Activated T-cell treated with anti-CD3 and anti-CD28 coated beads for 48 hours (primary cell): ENCODE results near the gene TMIGD3.

Experiments
- DNase-seq: peaks from one replicate; pipeline ENCODE4 v3.0.0-alpha.2; 2020; ENCODE audit warnings: low read depth

The TMIGD3 gene

DNA sequence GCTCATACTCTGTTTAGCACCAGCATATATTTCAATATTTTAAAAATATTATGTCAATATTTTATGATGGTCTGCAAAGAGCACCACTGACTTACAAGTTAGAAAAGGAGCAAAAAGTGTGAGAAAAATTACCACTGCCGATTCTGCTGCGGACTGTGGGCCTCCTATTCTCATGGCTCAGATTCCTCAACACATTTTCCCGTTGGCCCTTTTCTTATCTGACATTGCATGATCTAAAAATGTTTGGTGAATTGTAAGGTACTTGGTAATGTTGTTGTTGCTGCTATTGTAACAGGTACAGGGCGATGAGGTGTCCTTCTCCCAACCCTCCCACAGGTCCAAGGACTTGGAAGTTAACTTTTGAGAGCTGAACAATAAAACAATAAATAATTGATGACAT, 28.9 kb downstream of the TMIGD3 start:
- DNase-seq: no peak

DNA sequence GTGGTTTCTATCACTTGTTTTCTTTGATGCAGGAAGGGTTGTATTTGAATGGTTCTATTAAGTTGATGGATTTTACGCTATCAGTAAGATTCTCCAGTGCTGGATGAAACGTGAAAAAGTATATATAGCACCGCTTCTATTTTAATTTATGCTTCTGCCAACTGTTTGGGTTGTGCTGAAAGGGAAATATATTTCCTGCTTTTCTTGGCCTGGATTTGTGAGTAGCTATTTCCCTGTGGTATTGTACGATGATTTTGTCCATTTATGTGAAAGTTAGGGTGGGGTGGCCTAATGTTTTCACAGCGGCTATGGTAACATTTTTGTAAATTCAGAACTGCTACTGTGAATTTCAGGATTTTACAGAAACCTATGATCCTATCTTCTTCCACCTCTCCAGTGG, 29.3 kb downstream of the TMIGD3 start:
- DNase-seq: no peak

DNA sequence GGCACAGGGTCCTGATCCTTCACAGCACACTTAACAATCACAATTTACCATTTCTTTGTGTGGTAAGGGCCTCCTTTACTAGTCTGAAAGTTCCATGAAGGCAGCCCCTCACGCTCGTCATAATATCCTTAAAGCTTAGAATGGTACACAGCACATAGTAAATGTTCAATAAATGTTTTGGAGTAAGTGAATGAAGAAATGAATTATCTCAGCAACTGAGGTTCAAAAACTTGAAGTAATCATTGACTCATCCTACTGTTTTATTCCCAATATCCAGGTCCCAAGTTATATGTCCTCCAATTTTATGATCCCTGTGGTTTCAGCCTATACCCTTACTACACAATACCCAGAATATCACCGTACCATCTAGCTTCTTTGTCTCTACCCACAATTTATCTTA, 31.9 kb downstream of the TMIGD3 start:
- DNase-seq: no peak

DNA sequence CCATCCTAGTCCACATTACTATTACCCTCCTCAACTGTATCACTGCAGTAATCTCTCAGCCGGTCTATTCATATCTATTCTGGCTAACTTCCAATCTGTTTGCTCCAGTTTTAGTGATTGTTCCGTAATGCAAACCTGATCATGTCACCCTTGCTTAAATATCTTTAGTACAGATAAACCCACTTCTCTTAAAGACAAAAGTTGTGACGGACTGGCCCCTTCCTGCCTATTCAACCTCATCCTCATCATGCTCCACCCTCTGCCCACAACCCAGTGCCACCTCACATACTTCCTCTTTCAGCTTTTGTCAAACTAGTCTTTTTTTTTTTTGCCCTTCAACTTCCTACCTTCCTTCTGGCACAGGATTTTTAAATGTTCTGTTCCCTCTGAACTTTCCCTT, 32.4 kb downstream of the TMIGD3 start:
- DNase-seq: peak; percentile 41

DNA sequence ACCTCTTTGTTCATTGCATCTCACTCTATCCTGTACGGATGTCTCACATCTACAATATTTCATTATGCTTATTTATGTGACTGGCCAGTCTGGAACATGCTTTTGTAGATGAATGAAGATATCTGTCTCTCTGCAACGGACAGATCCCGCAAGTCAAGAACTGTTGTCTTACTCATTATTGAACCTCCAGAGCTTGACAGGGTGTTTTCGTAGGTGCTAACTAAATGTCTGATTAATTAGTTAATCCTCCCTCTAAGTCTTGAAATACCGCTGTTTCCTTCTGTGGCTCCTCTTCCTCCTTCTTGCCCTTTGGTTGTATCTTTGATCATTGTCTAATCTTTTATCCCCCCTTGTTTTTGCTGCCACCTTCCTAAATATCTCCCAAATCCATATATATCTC, 32.8 kb downstream of the TMIGD3 start:
- no peak for DNase-seq

DNA sequence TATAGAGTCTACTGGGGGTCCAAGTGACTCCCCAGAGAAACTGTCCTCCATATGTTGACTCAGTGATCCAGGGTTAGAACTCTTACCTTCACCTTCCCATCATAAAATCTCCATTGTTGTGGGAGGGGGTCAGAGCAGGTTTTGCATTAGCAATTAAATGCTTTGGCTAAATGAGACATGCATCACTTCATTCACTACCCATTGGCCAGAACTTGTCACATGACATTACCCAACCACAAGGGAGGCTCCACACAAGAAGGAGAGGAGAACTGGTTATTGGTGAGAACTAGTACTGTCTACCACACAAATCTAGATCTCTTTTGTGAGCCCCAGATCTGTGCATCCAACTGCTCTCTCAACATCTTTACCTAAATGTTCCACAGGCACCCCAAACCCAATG, 33.9 kb downstream of the TMIGD3 start:
- DNase-seq: no peak

DNA sequence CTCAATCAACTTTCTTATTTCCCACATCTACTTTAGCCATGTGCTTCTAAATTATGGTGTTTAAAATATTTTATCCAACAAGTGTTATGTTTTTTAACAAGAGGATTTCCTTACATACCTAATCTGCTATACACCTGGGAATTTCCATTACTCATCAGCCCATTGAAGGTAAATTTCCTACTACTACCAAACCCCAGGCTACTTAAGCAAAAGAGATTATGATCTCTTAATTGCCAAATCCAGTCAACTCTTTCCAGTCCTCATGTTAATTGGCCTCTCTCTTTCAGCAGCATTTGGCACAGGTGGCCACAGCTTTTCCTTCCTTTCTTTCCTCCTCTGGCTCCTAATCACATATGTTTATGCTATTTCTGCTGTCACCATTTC, 34.7 kb downstream of the TMIGD3 start:
- DNase-seq: no peak

DNA sequence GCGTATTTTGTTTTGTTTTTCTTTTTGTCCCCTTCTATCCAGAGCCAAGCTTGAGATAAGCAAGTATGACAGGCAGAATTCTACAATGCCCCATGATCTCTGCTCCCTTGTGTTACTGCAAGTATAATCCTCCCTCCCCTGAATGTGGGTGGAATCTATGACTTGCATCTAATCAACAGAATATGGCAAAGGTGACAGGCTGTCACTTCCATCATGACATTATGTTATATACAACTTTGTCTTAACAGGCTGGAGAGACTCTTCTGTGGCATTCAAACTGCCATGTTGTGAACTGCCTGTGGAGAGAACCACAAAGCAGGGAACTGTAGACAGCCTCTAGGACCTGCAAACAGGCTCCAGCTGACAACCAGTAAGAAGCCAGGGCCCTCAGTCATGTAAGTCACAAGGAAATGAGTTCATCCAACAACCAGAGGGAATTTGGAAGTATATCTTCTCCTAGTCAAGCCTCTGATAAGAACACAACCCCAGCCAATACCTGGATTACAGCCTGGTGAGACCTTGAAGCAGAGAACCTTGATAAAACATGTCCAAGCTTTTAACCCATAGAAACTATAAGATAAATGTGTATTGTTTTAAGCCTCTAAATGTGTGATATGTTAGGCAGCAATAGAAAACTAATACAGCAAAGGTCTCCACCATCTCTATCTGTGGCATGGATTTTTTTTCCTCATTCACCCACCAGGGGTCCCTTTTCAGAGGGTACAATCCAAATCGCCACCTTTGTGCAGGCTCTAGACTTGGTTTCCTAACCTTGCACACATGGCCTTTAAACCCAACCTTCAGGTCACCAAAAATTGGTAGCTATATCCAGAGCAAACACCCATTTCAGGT, 35.3 kb downstream of the TMIGD3 start:
- DNase-seq: no peak

DNA sequence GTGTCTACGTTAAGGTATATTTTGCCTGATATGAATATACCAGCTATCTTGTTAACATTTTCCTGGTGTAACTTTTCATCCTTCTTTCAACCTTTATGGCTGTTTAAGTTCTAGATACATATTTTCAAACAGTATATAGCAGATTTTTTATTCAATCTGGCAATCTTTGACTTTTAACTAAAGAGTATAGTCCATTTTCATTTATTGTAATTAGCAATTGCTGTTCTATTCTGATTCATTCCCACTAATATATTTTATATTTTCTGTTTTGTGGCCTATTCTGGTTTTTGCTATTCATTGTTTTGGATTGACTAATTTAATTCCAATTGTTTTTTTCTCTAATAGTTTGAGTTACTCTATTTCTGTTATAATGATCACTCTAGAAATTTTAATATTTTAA, 37.0 kb downstream of the TMIGD3 start:
- DNase-seq: no peak

DNA sequence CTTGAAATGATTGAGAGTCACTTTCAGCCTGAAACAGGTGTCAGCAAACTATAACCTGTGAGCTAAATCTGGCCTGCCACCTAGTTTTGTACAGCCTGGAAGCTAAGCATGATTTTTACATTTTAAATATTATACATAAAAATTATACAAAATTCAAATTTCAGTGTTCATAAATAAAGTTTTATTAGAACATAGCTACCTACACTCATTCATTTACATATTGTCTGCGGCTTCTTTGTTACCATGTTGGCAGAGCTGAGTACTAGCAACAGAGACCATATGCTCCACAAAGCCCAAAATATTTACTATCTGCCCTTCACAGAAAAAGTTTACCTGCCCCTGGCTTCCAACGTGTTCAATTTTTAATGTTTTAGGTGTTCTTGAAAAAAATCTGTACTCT, 37.7 kb downstream of the TMIGD3 start:
- DNase-seq: no peak

DNA sequence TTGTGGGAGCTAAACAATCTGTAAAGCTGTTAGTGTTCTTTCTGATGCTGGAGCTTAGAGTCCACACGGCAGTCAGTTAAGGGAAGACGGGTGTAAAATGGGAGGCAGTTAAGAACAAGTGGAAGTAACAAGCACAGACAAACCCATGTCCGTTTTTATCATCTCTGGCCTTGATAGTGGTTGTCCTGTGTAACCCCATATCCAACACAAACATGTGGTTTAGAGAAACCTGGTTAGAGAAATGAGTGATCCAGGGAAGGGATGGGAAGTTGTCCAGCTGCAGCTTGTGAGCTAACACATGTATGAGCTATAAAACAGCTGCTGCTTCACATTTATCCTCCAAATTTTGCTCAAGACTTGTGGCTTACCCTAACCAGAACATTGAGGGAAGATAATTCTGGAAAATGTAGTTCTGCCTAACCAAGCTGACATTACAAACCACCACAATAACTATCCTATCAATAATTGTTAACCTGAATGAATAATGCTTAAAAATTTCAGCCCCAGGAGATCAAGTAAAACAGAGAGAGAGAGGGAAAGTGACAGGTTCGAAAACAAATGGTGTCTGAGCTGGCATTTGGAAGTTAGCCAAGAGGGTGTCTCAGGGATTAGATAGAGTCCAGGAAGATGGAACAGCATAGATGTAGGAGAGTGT, 40.3 kb downstream of the TMIGD3 start:
- no peak for DNase-seq

DNA sequence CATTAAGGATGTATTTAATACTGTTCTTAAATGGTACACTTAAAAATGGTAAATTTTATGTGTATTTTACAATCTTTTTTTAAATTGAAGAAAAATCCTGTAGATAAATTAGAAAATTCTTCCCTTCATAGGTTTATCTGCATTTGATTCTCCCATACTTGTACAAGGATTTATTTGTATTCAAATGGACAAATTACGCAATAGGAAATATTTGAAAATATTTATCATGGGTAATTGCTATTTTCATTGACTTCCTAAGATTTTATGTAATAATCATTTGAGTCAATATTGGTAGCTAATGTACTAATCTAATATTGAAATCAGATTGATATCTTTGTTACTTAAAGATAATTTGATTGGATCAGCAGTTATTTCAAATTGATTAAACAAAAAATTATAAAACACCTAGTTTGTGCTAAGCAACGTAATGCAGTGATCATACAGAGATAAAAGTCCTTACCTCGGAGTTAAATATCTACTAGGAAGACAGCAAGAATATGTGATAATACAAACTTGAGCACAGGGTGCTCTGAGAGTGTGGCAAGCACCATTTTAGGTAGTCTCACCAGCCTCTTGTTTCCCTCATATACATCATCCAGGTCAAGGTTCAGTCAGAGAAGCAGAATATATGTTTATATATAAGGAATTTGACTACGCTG, 40.9 kb downstream of the TMIGD3 start:
- DNase-seq: no peak

DNA sequence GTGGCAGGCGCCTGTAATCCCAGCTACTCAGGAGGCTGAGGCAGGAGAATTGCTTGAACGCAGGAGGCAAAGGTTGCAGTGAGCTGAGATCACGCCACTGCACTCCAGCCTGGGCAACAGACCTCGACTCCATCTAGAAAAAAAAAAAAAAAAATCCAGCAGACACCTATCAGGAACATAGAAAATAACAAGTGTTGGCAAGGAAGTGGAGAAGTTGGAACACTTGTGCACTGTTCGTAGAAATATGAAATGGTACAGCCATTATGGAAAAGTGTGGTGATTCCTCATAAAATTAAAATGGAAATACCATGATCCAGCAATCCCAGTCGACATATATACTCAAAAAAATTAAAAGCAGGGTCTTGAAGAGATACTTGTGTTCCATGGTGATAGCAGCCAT, 41.7 kb downstream of the TMIGD3 start:
- no peak for DNase-seq

DNA sequence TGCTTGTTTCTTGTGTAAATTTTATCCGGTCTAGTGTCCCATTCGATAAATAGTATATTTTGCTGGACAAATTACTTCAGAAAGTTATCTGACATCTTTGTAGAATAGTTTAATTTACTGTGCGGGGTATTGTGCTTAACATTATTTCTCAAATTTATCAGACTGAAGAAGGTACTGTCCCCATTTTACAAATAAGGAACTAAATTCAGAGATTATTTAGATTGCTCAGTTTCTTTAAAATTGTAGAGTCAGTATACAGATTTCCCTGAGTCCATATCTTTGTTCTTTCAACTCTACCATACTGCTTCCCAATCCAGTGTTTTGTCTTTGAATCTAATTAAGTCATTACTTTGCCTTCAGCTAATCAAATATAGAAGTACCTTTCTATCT, 47.8 kb downstream of the TMIGD3 start:
- DNase-seq: no peak

DNA sequence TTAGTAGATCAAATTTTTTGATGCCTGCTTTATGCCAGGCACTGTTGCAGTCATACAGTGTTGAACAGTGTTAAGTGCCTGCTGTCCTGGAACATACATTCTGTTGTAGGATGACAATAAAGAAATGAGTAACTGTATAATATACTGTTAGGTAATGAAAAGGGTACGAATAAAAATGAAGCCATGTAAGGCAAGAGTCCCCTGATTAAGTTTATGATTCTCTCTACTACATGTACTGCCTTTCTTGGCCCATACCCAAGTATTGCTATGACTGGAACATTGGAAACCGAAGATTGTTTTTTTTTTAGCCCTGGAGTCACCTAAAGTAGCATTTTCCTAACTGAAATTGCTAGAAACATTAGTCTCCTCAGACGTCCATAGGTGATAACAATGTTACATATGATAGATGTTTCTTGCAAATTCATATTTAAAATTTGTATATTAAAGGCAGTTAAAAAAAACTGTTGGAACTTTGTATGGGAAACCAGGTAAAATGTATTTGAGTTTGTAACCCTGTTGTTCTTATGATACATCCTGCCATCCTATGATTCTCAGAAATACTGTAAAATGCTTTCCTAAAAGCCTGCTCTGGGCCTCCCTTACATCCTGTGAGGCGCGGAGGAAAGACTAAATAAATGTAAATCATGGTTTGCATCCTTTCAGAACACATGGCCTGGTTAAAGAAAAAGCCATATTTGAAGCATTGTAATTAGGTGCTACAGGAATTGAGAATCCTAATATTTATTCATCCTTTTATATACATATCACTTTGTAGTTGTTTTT, 48.4 kb downstream of the TMIGD3 start:
- no peak for DNase-seq

DNA sequence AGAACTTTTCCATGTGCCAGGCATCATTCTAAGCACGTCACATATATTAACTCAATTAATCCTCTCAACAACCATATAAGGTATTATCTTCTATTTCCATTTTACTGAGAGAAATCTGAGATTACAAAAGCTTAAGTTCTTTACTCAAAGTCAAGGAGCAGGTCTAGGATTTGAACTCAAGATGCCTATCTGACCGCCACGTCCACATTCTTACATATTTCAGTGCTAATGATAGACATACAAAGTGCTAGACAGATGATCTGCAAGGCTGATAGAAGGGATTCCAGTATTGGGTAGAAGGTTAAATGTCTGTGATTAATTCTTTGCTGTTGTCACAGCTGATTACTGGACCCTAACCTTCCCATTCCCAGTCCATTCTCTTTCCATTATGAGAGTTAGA, 49.7 kb downstream of the TMIGD3 start:
- DNase-seq: no peak

DNA sequence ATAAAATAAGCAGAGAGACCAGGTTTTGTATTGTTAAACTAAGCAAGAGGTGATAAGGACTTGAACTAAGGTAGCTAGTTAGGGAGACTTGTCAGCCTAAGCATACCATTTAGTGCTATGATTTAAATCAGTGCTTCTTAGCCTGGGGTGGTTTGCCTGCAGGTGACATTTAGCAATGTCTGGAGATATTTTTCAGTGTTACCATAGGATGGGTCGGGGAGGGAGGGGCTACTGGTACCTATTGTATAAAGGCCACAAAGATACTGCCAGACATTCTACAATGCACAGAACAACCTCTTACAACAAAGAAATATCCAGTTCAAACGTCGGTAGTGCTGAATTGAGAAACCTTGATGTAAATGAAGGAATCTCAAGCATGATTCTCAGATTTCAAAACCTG, 50.9 kb downstream of the TMIGD3 start:
- DNase-seq: no peak

DNA sequence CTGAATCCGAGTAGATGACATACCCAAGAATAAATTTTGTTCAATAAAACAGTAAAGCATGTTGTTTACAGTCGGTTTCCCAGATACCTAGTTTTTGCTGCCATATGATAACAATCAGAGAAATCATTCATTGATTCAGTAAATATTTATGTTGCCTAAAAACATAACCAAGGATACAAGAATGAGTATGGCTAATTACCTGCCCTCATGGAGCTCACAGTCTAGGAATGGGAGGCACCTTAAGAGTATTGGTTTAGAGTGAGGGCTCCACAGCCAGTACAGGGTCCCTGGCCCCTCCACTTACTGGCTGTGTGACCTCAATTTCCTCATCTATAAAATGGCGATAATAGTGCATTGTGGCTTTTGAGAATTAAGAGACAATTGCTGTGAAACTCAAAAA, 53.2 kb downstream of the TMIGD3 start:
- DNase-seq: no peak

DNA sequence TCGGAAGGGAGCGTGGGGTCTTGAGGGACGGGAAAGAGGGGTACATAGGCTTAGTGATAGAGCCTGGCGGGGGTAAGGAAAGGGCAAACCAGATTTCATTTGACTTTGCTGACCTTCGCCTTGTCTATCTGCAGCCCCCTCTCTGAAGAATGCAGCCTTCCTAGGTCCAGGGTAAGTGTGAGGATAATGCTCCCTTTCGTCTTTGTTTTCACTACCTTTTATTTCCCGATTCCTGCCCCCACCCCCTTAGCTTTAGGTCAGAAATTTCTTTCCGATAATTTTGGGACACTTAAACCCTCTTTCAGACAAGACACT, 53.8 kb downstream of the TMIGD3 start:
- DNase-seq: no peak

DNA sequence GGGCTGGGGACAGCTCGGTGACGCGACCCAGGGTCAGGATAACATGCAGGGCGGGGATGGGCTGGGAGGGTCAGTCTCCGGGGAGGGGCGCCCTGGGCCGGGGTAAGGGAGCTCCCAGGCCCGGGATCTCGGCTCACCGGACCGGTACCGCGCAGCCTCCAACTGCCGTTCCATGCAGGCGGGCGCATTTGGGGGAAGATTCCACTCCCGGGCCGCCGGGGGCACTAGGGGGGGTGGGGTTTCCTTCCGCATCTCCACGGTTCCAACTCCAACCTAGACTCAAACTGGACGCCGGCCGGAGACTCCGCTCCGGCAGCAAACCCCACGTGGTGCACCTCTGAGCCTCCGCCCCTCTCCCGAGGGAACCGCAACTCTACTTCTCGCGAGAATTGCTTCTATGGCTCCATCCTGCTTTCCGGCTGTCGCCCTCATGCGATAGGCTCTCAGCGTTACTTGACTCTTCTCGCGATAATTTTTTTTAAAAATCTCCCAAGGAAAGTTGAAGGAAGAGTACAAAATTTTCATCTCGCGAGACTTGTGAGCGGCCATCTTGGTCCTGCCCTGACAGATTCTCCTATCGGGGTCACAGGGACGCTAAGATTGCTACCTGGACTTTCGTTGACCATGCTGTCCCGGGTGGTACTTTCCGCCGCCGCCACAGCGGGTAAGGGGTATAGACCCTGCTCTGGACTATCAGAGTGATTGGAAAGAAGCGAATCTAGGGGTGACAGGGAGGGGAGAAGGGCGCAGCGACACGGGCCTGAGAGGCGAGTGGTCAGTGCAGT, 54.3 kb downstream of the TMIGD3 start, which contains the start of the genes ATP5PB and WDR77:
TSS of gene ATP5PB (plus strand) at position 547 of the 785 bp plus-strand sequence. CDS start at position 625, 78 bp downstream.
TSS of gene WDR77 (minus strand) at position 339 of the 785 bp plus-strand sequence. CDS start at position 252, 87 bp downstream.
- peak; percentile 84 for DNase-seq

DNA sequence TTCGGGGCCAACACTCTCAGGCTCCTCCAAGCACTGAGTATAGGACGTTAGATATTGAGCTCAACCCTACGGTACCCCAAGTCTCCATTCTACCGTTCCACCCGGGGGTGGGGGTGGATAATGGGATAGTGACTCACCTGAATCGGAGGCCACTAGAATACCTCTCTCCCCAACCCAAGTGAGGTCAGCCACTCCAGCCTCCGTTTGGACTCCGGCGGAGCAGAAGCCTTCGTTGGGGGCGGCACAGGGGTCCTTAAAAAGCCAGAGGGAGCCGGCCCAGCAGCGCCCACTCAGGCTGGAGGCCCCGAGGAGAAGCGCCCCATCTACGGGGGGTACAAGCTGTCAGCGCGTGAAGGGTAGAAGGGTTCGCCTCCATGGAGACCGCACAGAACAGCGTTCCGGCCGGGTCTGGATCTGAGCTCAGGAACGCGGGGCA, 54.9 kb downstream of the TMIGD3 start:
- DNase-seq: peak; percentile 30
